GM19043 (cell line): Measurements from ENCODE around the gene RASGRP2.

Experiments used
- ATAC-seq: cut with Tn5 transposase; IDR thresholded peaks from one replicate; pipeline ENCODE4 v1.9.1; 2021; ENCODE audit warnings: low read depth; ENCODE audit not compliant: unreplicated experiment

RASGRP2 gene

DNA sequence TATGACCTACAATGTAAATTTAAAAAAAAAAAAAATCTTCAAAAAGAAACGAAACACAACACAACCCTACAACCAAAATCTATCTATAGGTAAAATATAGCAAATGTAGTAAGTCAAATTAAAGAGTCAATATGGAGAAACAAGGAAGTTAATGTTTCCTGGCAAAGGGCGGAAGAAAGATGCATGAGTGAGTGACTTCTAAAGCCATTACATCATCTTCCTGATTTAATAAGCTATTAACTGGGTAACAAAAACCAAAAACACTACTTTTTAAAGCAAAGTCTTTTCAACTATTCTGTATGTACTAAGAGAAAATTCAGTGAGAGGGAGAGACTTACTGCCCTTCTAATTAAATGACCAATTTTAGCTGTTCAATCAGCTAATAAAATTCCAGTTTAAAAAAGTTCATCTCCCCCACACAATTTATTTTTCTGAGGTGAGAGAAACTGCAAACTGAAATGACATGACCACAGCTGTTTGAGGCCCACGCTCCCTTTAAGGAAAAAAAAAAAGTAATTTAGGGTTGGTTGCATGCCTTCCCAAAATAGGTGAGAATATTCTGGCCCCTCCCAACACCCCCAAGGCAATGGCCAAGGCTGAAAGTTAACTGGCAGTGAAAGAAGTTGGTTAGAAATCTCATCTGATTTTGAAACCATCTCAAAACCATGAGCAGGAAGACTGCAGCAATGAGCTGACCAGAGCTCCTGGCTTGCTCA, 28.5 kb upstream of the RASGRP2 start:
- ATAC-seq = no peak

DNA sequence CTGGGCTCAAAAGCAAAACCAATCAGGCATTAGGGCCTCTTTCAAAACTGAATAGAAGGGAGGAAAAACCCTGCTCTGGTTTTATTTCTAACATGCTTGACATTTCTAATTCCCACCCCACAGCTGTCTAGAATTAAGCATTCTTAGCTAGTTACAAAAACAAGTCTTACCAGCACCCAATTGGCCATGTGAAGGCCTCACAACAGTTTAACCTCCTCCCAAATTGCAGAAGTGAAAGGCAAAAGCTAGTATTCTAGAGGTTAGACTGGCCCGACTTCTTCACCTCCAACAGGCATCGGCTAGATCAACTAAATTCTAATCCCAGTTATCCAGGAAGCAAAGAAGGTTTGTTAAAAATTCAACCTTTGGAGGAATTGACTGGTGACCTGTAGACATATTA, 27.9 kb upstream of the RASGRP2 start:
- ATAC-seq = no peak

DNA sequence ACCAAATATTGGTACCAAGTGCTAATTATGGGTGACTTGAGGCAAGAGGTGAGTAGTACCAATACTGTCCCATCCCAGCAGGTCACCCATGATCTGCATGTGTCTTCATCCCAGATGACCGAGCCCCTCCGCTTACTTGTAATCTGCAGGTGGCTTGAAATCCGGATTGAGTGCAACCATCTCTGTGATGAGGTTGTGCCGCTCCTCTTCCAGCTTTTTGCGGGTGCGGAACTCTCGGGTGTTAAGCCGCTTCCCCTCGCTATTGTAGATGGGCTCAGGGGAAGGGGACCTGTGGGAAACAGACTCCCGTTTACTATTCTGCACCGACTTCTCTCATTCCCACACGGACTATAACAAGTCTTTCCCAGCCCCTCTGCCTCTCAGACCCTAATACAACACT, 26.2 kb upstream of the RASGRP2 start:
- ATAC-seq = no peak

DNA sequence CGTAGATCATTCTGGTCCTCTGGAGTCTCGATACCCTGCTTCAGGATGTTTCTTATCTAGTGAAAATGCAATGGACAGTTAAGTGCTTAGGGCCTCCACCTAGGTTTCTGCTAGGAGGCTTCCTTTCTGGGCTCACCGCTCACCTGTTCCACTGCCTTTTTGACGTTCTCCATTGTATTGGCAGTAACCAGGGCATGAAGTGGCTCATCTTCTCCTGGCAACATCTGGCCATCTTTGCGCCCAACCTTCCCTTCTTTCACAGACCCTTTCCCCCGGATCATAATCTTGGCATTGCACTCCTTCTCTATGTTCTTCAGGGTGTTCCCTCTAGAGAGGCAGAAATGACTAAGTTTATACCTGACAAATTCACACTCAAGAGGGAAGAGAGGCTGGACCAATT, 25.3 kb upstream of the RASGRP2 start:
- no peak for ATAC-seq

DNA sequence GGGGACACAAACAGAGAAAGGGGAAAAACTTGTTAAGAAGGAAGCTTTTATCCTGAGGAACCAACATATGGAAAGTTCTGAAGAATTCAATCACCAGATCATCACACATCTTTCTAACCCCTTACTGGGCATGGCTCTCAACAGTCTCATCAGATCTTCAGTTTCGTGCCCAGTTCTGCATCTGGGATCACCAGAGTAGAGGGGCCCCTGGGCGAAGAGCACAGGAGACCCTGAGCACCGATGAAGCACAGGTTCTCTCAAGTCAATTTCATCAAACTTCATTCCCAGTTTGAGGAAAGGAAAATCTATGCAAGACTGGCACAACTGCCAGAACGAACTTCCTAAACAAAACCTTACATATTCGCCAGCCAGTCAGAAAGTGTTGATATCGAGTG, 24.4 kb upstream of the RASGRP2 start:
- ATAC-seq = no peak

DNA sequence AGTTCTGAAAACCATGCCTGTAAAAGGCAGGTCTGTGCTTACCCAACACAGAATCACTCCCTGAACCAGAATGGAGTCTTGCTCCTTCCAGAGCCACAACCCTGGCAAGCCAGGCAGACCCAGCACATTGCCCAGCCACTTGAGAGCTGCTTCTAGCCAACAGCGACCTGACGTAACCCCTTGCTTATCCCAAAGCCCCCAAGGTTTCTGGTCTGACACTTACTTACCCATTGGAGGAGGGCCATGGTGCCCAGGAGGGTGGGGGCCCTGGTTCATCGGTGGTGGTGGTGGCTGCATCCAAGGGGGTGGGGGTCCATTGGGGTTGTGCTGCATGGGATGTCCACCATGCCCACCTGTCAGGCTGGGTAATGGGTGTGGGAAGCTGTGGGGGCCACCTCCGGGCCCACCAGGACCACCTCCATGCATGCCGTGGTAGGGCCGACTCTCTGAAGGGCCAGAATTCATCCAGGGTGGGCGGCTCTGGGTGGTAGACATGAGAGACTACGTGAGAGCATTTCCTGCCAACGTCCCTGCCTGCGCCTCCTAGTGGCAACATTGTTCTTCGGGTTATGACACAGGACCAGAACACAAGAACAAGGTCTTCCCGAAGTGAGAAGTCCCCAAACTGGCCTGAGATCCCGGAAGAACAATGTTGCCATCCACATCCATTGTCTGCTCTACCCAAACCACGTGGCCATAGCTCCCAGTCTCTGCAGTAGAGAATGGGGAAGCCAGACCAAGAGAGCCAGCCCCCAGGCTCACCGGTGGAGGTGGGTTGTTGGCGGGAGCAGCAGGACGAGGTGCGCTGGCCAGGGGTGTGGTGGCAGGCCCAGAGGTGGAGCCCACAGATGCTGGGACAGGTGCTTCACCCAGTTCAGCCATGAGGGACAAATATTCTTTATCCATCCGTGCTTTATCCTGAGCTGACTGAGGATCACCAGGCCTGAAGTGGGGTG, 23.7 kb upstream of the RASGRP2 start:
- ATAC-seq = no peak

DNA sequence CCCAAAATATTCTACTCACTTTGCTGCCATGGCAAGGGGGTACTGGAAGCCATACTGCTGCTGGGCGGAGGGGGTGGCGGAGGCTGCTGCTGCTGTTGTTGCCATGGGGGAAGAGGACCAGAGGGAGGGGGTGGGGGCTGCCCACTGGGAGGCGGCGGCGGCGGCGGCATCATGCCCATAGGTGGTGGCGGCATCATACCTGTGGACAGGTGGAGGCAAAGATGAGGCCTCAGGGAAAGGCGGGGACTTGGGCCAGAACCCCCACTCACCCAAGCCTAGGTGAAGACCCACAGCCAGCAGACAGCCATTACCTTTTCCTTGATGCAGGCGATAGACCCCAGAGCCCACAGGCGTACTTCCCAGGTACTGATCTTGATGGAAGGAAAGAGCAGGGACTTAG, 22.9 kb upstream of the RASGRP2 start:
- no peak for ATAC-seq

- no peak for ATAC-seq
These were observed 22.1 kb upstream of the RASGRP2 start for GRCh38 chr11:64765851-64766665.

DNA sequence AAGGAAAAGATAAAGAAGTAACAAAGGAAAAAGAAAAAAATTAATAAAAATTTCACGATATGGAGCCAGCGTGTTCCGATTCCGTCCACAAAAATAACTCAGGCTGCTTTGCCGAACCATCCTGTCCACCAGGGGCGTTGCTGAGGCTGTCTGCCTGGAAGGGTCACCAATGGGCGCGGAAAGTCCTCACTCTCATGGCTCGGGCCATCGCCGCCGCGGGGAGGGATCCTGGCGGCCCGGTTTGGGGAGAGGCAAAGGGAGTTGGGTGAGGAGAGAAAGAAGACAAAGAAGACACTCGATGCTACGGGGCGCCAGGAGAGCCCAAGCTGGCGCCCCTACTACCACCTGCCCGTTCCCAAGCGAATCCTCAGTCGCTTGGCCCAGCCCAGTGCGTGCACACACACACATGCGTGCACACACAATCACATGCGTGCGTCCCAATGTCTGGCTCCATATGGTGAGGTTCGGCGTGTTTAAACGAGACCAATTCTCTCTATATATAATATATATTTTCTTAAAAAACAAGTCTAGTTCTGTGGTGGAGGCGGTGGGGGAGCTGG, 21.4 kb upstream of the RASGRP2 start:
- ATAC-seq = no peak

DNA sequence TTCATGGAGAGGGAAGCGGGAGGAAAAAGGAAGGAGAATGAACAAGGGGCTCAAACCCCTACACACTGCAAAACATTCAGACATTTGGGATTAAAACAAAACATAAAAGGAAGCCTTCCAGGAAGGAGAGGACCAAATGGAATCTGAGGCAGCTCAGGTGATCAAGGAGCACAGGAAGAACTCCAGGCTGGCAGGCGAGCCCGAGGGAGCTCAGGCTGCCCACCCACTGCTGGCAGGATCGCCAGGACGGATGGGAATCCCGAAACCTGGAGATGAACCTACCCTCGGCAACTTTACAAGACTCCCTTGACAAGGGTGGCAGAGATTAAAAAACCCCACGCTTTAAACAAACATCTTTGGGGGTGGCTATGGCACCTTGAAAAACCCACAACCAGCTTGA, 20.8 kb upstream of the RASGRP2 start:
- no peak for ATAC-seq

- ATAC-seq = no peak
These were observed 20.2 kb upstream of the RASGRP2 start for GRCh38 chr11:64764040-64764611.

DNA sequence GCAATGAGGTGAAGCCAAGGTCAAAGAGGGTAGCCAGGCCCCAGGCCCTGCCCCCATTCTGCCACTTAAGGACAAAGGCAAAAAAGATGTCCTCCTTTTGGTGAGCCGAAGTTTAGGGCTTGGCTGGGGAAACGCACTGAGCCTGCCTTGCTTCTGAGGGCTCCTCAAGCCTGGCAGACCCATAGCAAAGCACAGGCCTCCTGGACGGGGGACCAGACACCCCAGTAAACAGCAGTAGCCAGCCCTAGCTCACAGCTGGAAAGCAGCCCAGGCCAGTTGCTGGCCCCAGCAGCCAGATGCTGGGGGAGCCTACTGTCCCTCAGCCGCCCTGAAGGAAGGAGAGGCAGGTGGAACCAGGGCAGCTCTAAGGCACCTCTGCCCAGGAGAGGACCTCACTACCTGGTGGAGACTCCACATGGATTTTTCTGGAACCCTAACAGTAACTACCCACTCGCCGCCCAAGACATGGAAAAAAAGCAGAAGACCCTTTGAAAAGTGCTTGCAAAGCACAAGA, 19.6 kb upstream of the RASGRP2 start:
- no peak for ATAC-seq

GRCh38 chr11:64762674-64763525, 19.0 kb upstream of the RASGRP2 start:
- ATAC-seq = no peak

DNA sequence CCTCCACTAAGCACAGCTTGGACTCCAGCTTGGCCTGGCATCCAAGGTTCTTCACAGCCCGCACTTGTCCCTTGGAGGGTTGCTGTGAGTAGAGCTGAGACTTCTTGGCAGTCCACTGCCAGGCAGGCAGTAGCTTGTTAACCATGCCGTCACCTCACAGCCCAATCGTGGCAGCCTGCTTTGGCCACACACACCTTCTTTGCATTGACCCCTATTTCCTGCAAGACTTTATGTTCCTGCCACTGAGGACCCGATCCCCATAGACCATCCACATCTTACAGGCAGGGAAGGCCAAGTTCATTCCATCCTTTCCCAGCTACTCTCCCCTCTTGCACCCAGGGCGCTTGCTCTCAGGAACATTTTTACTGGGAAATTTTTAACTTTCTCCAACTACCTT, 18.3 kb upstream of the RASGRP2 start:
- ATAC-seq = no peak

GRCh38 chr11:64760759-64761420, 16.9 kb upstream of the RASGRP2 start:
- ATAC-seq = no peak

- no peak for ATAC-seq
These were observed 16.1 kb upstream of the RASGRP2 start, which contains the start of gene PYGM for GRCh38 chr11:64759722-64760719. Gene PYGM (minus strand): TSS chr11:64759974. CDS start chr11:64759898, 76 bp downstream.

DNA sequence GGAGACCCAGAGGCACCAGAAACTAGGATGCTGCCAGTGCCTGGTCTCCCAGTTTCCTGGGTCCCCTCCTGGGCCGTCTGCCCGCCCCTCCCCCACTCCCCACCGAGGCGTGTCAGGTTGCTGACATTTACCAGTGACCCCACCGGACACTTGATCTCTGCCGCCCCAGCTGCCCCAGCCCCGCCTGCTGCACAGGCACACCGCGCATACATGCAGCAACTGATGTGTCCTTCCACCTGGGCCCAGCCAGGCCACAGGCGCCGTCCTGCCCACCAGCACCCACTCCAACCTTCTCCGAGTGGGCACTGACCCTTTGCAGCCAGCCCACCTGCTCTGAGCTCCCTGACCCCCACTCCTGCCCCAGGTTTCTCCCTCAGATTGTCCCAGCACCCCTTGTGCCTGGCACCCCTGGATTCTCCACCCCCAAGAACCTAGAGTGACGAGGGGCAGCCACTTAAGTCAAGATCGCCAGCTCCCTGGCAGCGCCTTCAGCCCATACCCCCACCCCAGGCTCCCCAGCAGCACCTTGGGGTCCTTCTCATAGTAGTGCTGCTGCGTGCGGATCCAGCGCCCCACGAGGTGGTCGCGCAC, 15.3 kb upstream of the RASGRP2 start:
- no peak for ATAC-seq
